NT2/D1 (cell line): ENCODE measurements around the gene SLC30A2.
A peak's percentile ranks its signal among the peaks of the same experiment; 100 is the strongest.

Experiments used
- DNase-seq: peaks from one replicate; pipeline ENCODE4 v3.0.0-alpha.2; 2011; ENCODE audit warnings: low read depth, low spot score
- H3K27me3 ChIP-seq: 2 replicates; pipeline ENCODE4 v1.6.0; 2011; ENCODE audit warnings: mild to moderate bottlenecking; ENCODE audit not compliant: insufficient read length, insufficient read depth
- H3K36me3 ChIP-seq: 2 replicates; pipeline ENCODE4 v1.6.1; 2011; ENCODE audit warnings: mild to moderate bottlenecking, low read length, mixed read lengths; ENCODE audit not compliant: insufficient read depth, insufficient read length
- H3K4me1 ChIP-seq: 2 replicates; pipeline ENCODE4 v1.5.1; 2011; ENCODE audit not compliant: insufficient read depth, insufficient read length
- H3K4me3 ChIP-seq: 2 replicates; pipeline ENCODE4 v1.5.1; 2011; ENCODE audit warnings: low read depth; ENCODE audit not compliant: insufficient read length
- H3K9ac ChIP-seq: 2 replicates; pipeline ENCODE4 v1.6.0; 2011; ENCODE audit warnings: low read depth; ENCODE audit not compliant: insufficient read length
- H3K9me3 ChIP-seq: 2 replicates; pipeline ENCODE4 v1.5.1; 2011; ENCODE audit warnings: mild to moderate bottlenecking, low read length; ENCODE audit not compliant: insufficient read depth
- SUZ12 ChIP-seq: IDR thresholded peaks from 2 replicates; pipeline ENCODE4 v1.6.1; 2011; ENCODE audit not compliant: insufficient read length, insufficient read depth; ENCODE audit errors: extremely low read depth
- YY1 ChIP-seq: IDR thresholded peaks from 2 replicates; pipeline ENCODE4 v1.6.1; 2011; ENCODE audit not compliant: insufficient read length, insufficient read depth
- ZNF274 ChIP-seq: IDR thresholded peaks from 2 replicates; pipeline ENCODE4 v1.6.1; 2011; ENCODE audit warnings: mild to moderate bottlenecking, low read depth, low read length

The SLC30A2 gene

GRCh38 chr1:26067432-26067911, 21.6 kb upstream of the SLC30A2 start, which contains the start of gene TRIM63:
Gene TRIM63, minus strand, starts transcription at chr1:26067630. Its CDS starts 136 bp downstream, at chr1:26067494.
- TF ChIP-seq SUZ12: no peak
- no peak for TF ChIP-seq YY1
- TF ChIP-seq ZNF274: no peak
- H3K9me3 ChIP-seq: no peaks in the 10 kb centered on the region

GRCh38 chr1:26066857-26067256, 20.9 kb upstream of the SLC30A2 start:
- Histone ChIP-seq H3K9me3 (no peaks in the 10 kb centered on the region), H3K4me3 (no peak overlapping the region), H3K36me3 (no peaks in the 10 kb centered on the region), H3K27me3 (no peaks in the 10 kb centered on the region), H3K9ac (peak overlapping the region; percentile 45), H3K4me1 (peaks cover 21% of the 10 kb centered on the region)
- peak; percentile 36 for DNase-seq
- TF ChIP-seq SUZ12 (no peak), YY1 (no peak), ZNF274 (no peak)

More at GRCh38 chr1:26067432-26067911, 21.6 kb upstream of the SLC30A2 start, which contains the start of gene TRIM63:
- Histone ChIP-seq H3K9ac (peak within 1 kb of the TSS; percentile 45), H3K4me1 (peaks cover 21% of the 10 kb centered on the region), H3K36me3 (no peaks in the 10 kb centered on the region), H3K27me3 (no peaks in the 10 kb centered on the region), H3K4me3 (no peak within 1 kb of the TSS)
- DNase-seq: no peak

DNA sequence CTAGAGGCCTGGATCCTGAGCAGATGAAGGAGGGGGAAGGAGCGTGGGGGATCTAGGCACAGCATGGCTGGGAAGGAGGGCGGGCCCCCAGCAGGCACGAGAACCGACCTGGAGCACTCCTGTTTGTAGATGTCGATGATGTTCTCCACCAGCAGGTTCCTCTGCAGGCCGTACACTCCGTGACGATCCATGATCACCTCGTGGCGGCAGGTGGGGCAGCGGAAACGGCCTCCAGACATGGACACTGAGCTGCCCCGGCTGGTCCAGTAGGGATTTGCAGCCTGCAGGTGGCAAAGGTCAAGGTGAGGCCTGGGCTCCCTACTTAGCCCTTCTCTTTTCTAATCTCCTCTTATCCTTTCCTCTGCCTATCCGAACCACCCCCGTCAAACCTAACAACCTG, 20.2 kb upstream of the SLC30A2 start:
- H3K27me3 ChIP-seq: no peaks in the 10 kb centered on the region
- no peak for DNase-seq
- no peak overlapping the region for H3K4me3 ChIP-seq
- peaks cover 21% of the 10 kb centered on the region for H3K4me1 ChIP-seq
- H3K9ac ChIP-seq: no peak overlapping the region
- H3K36me3 ChIP-seq: no peaks in the 10 kb centered on the region
- no peak for TF ChIP-seq YY1
- no peak for TF ChIP-seq ZNF274
- no peak for TF ChIP-seq SUZ12
- no peaks in the 10 kb centered on the region for H3K9me3 ChIP-seq

- no peaks in the 10 kb centered on the region for H3K27me3 ChIP-seq
- DNase-seq: no peak
- peaks cover 27% of the 10 kb centered on the region for H3K4me1 ChIP-seq
- H3K9ac ChIP-seq: no peak overlapping the region
- no peak overlapping the region for H3K4me3 ChIP-seq
- TF ChIP-seq YY1 (no peak), ZNF274 (no peak), SUZ12 (no peak)
- H3K9me3 ChIP-seq: no peaks in the 10 kb centered on the region
- H3K36me3 ChIP-seq: no peaks in the 10 kb centered on the region
These were observed 18.6 kb upstream of the SLC30A2 start for GRCh38 chr1:26064553-26064952.

DNA sequence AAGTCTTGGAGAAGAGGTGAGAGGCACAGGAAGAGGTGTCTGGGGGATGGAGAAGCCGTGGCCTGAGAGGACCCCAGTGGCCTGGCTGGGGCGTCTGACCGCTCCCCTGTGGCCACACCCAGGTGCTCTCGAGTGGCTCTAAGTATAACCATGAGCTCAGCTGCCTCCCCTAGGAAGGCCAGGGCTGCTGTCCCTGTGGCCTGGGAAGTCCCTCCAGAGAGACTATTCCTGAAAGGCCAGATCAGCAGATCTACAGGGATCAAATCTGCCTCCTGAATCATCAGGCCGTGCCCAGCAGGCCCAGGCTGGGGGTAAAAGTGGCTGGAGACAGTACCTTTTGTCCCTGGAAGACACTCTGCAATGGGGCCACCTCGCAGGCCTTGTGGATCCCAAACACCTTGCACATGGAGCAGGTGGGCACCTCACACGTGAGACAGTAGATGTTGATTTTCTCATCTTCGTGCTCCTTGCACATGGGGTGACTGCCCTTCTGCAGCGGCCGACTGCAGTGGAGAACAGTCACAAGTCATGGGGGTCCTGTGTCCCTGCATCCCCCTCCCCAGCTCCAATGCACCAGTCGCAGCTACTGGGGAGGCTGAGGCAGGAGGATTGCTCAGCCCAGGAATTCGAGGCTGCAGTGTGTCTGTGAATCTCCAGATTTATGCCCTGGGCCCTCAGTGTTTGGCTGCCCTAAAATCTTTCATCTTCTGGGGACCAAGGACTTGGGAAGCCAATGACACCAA, 15.1 kb upstream of the SLC30A2 start:
- TF ChIP-seq SUZ12 (no peak), YY1 (no peak), ZNF274 (no peak)
- H3K36me3 ChIP-seq: no peaks in the 10 kb centered on the region
- H3K4me3 ChIP-seq: no peak overlapping the region
- H3K9me3 ChIP-seq: no peaks in the 10 kb centered on the region
- H3K9ac ChIP-seq: no peak overlapping the region
- DNase-seq: no peak
- H3K4me1 ChIP-seq: peaks cover 10% of the 10 kb centered on the region
- peaks cover 4% of the 10 kb centered on the region for H3K27me3 ChIP-seq

DNA sequence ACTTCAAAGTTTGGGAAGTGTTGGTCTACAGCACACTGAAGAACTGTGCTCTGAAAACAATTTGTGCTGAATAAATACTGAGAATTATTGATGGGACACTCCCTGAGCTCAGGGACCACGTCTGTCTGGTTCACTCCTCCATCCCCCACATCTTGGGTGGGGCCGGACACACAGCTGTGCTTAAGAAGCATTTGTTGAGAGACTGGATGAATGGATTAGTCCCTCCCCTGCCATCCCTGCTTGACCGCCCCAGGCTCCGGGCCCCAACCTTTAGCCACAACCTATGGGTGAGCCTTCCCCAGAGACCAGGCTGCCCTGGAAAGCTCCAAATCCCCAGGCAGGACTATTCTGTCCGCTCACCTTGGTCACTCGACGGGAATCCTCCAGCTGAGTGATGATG, 14.0 kb upstream of the SLC30A2 start:
- no peak overlapping the region for H3K4me3 ChIP-seq
- peaks cover 8% of the 10 kb centered on the region for H3K4me1 ChIP-seq
- no peaks in the 10 kb centered on the region for H3K9me3 ChIP-seq

GRCh38 chr1:26058052-26058595, 12.2 kb upstream of the SLC30A2 start:
- H3K4me3 ChIP-seq: no peak overlapping the region
- no peak overlapping the region for H3K9ac ChIP-seq
- no peak for DNase-seq
- peaks cover 6% of the 10 kb centered on the region for H3K4me1 ChIP-seq
- peaks cover 4% of the 10 kb centered on the region for H3K27me3 ChIP-seq
- H3K36me3 ChIP-seq: no peaks in the 10 kb centered on the region
- H3K9me3 ChIP-seq: no peaks in the 10 kb centered on the region
- TF ChIP-seq YY1: no peak
- no peak for TF ChIP-seq ZNF274
- no peak for TF ChIP-seq SUZ12

More for the DNA sequence above, 14.0 kb upstream of the SLC30A2 start:
- Histone ChIP-seq H3K36me3 (no peaks in the 10 kb centered on the region), H3K27me3 (peaks cover 4% of the 10 kb centered on the region), H3K9ac (no peak overlapping the region)
- TF ChIP-seq ZNF274: no peak
- TF ChIP-seq YY1: no peak
- no peak for TF ChIP-seq SUZ12
- DNase-seq: no peak
